ENCODE data around the gene MTHFD1L.

GRCh38 chr6:150826788-150827187 is 38.7 kb upstream of the MTHFD1L start:
- no peak for TF ChIP-seq CTCF (IDR thresholded peaks at IDR 0.05)
- no peak for TF ChIP-seq EZH2 (IDR thresholded peaks at IDR 0.05)
- no peak for TF ChIP-seq EZH2phosphoT487 (IDR thresholded peaks at IDR 0.05)
